ENCODE results near the gene SMG1.

GRCh38 chr16:18958621-18959029 lies 32.4 kb upstream of the SMG1 start:
- TF ChIP-seq, protein P1, sequence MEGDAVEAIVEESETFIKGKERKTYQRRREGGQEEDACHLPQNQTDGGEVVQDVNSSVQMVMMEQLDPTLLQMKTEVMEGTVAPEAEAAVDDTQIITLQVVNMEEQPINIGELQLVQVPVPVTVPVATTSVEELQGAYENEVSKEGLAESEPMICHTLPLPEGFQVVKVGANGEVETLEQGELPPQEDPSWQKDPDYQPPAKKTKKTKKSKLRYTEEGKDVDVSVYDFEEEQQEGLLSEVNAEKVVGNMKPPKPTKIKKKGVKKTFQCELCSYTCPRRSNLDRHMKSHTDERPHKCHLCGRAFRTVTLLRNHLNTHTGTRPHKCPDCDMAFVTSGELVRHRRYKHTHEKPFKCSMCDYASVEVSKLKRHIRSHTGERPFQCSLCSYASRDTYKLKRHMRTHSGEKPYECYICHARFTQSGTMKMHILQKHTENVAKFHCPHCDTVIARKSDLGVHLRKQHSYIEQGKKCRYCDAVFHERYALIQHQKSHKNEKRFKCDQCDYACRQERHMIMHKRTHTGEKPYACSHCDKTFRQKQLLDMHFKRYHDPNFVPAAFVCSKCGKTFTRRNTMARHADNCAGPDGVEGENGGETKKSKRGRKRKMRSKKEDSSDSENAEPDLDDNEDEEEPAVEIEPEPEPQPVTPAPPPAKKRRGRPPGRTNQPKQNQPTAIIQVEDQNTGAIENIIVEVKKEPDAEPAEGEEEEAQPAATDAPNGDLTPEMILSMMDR (IDR thresholded peaks at IDR 0.05; ENCODE audit: poor library complexity), result no peak
- TF ChIP-seq EZH2phosphoT487 (IDR thresholded peaks at IDR 0.05; ENCODE audit: low read depth, severe bottlenecking, unreplicated experiment) (no peak), EZH2 (IDR thresholded peaks at IDR 0.05; ENCODE audit: borderline replicate concordance) (no peak)

Data from hepatocyte (in vitro differentiated cells).